GM19351 (cell line): Measurements from ENCODE around the gene ASTN1.

Experiments
- ATAC-seq: cut with Tn5 transposase; IDR thresholded peaks from one replicate; pipeline ENCODE4 v1.9.1; 2021; ENCODE audit warnings: mild to moderate bottlenecking, moderate library complexity; ENCODE audit not compliant: unreplicated experiment

The ASTN1 gene

DNA sequence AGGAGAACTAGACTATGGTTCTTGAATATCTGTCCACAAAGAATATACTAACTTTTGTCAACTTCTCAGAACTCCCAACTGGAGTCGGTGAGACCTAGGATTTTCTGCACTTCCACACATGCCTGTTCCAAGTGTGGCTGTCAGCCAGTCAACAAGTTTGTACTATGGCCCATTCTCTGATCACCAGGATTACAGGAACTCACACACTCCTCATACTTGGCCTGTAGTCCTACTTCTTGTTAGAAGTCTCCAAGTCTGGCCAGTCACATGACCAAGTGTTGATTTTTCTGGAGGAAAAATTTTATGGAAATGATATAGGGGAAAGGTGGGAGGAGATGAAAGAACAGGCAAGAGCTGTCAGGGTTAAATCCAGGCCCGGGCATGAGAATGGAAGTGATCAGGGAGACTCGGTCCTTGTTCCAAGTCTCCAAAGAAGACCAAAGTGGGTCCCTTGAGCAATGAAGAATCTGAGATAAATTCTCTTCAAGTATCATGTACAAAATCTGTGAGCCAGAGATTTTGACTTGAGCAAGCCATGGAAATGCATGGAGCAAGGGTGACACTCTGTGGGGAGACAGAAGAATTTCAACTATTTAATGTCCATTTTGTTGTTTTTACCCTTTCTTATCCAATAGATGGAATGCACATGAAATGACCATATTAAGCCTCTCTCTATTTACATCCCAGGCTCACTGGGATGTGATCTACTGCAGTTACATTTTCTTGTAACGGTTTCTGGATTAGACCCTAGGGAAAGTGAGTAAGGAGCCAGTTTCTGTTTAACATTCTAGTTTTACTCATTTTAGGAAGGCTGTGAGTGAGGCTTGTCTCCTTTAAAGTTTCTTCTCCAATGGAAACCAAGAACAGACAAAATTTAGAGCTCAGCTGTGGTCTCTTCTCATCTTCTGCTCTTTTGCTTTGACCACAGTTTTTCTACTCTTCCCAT lies 320.9 kb downstream of the ASTN1 start:
- ATAC-seq: no peak

DNA sequence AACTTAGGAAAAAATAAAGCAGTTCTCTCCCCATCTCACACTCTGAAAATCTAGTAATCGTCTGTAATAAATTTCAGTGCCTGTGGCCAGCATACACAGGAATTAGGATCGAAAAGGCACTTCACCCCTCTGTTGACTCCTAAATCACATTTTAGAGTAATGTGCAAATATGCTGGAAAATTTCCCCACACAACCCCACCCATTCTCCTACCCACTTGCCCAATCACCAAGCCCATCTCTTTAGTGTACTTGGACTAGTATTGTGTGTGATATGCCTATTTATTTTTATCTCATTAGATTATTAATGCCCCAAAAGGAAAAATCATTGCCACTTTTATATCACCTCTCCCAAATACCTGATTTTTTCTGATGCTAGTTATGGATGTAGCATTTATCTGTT lies 323.3 kb downstream of the ASTN1 start:
- no peak for ATAC-seq

DNA sequence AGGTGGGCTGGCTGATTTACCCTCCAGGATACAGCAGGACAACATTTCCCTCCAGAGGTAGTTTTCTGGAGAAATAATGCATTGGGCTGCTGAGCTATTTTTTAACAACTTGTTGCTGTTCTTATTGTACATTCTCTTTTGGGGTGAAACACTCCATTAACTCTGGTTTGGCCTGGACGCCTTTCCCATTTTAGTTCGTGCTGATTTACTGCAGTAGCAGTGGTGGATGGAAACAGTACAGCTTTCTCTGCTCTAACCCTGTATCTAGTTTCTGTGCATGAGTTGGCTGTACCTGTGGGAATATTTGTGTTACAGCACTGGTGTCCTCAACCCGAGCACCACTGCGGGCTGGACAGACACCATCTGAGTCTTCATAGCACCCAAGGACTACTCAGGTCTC lies 325.3 kb downstream of the ASTN1 start:
- no peak for ATAC-seq

DNA sequence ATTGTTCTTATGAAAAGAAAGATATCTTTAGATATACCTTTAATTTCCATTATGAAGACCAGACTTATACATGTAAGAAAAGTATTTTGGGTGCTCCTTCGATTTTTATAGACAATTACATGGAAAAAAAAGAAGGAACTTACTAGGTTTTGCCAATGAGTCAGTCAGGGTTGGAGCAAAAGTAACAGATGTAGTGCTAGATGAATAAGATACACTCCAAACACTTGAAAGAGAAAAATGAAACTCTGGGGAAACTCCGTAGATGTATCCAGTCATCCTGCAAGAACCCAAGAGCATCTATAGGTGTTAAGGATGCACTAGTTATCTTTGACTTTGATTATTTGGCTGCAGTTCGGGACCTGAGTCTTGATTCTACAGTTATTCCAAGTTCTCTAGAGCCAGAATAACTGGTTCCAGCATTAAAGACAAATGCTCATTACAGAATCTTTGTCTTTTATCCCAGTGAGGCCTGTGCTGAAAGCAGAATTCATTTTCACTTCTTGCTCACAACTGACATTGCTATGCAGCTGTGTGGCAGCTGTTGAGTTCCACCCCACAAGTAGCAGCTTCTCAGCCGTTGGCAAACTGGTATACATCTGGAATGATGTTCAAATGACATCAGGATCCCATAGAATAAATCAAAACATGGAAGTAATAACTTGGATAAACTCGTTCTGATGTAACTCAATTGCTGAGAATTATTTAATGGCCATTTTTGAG lies 326.1 kb downstream of the ASTN1 start:
- ATAC-seq: no peak

DNA sequence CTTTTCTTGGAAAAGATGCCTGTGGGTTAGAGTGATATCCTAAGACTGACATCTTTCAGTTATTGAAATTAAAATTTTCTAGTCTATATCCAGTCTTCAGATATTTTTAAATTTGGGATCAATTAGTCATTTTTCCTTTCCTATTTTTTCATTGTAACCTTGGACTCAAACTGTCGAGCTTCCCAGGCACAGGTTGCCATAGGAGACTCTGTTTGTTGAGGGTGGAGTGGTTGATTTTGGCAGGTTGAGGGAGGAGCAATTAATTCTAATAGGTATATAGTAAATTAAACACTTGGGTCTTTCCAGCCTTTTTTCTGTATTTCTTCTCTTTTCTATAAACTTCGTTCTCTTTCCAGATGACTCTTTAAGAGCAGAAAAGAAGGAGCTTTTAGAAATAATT lies 326.8 kb downstream of the ASTN1 start:
- ATAC-seq: no peak

DNA sequence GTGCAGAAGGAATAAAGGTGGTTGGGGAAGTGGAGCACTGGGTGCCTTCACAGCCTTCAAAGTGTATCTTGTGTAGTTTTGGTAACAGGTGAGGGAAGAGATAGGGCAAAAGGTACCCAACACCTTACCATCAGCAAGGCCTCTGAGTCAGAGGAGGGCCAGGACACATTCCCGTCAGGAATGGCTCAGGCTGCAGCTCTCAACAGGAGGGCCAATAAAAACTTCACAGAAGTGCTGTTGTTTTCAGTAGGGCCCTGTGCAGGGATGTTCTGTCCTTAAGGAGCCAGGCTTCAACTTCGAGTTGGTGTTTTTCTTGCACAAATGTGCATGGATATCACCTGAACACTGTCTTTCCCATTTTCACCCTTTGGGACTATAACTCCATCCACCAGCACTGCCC lies 333.4 kb downstream of the ASTN1 start:
- no peak for ATAC-seq

DNA sequence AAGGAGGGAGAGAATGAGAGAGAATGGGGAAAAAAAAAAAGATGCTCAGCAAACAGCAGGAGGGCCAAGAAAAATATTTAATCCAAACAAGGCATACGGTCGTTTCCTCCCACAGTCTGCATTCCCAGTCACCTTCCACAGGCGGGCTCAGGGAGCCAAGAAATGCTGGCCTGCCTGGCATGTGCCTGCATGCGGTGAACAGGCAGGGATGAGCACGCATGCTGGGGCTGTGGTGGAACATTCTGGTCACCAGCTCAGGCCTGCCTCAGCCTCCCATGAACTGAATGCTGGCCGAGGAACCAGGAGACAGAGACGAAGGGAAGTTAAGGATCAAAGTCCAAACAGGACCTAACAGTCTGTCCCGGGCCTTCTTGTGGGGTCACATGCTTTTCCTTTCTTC lies 335.3 kb downstream of the ASTN1 start:
- no peak for ATAC-seq

DNA sequence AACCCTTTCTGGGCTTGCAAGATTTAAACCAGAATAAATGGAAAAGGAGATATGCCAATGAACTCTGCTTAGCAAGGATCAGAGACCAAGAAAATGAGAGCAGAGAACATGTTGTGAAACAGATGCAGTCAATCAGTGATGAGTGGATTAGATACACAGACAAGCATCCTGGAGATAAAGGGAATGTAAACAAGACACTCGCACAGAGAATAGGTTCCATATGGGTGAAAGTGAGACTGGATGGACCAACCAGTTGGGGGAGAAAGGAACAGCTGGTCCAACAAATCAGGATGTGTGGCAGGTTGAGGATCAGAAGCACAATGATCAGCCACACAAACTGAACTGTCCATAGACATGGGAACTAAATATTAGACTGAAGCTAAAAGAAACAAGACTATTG lies 338.2 kb downstream of the ASTN1 start:
- ATAC-seq: no peak

DNA sequence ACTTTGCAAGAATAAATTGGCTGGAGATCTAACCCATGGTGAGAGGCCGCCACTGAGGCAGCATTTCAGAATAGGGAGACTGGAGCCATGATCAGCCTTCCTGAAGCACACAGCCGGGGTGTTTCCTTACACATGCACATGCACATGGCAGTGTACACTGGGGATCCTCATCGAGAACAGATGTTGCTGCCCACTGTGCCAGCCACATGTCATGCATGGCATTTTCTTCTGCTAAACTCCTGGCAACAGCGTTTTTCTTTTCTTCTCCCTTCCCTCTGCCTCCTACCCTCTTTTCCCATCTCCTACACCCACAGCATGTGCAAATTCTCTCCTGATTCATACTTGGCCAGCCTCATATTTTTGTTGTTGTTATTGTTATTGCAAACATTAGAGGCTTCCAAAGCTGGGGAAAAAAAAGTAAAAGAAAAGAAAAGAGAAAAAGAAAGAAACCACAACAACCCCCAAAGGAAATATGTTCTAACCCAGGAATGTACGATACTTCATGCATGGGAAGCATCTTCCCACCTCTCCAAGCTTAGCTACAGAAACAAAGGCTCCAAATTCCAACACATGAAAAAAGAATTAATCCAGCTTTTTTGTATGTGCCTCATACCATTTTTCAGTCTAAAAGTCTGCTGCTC lies 344.0 kb downstream of the ASTN1 start:
- no peak for ATAC-seq

DNA sequence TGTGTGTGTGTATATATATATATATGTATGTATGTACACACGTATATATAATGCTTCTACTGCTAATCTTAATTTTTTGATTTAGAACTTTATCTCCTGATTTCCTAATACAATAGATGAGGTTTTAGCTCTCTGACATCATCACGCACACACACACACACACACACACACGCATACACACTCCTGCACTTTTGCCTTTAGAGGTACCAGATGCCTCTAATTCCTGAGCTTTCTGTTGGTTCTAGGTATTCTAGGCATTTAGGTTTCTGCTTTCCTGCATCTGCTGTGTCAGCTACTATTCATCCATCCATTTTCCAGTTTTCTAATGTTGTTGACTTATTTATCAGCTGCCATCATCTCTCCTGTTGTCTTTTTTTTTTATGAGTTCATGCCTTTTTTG lies 348.3 kb downstream of the ASTN1 start:
- ATAC-seq: no peak

DNA sequence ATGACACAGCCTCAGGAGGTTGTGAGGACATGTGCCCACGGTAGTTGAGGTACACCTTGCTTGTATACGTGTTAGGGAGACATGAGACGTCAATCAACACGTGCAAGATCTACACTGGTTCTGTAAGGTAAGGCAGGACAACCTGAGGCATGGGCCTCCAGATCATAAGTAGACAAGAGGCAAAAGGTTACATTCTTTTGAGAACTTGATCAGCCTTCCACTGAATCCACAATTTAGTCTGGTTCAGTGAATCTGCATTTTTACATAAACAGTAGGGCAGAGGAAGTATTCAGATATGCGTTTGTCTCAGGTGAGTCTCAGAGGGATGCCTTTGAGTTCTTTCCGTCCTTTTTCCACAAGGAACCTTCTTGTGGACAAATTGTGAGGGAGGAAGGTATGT lies 348.9 kb downstream of the ASTN1 start:
- no peak for ATAC-seq

DNA sequence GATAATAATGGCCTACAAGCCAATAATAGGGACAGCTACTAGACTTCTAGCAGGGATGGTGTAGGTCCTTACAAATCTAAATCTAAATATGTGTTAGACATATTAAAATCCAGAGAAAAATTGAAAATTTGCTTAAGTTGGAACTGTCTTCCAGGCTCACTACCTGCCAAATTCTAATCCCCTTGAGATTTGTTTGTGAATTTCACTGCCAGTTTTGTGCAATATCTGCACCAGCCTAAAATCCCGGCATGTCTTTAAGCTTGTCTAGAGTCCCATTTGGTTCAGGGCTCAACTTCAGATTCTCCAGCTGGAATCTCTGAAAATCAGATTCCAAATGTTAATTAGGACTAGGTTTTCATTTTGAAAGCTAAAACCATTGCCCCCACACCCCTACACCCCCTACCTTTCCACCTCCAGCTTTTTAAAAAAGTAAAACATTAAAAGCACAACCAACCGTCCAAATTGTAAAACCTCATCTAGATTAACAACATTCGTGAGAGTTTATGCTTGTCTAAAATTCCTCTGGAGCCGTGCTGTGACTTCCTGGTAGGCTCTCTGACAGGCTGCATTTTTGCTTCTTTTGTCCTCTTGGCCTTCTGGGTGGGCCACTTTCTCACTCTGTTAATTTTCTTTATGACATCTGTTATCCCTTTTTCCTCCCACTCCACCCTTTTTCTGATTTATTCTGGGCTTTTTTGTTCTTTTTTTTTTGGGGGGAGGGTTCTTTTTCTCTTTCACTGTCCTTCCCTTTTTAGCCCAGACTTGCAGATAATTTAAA lies 352.8 kb downstream of the ASTN1 start:
- no peak for ATAC-seq

DNA sequence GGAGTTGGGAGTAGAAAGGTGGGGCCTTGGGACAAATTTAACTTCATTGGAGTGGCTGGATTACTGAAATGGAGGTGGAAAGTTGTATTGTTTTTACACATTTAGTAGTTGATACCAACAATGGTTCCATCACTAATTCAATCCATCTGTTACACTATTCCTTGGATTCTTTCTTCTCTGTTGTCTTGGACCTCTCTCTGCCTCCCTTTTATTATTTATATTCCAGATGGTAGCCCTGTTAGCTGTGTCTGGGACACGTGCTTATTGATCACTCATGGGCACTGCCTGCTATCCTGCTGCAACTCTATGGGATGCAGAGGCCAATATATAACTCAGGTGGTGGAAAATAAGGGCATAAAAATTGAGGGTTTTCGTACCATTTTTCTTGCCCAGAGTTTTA lies 355.2 kb downstream of the ASTN1 start:
- no peak for ATAC-seq
